GM23338 (cell line): ENCODE measurements around the gene CLEC4G. TPM values are rescaled to one million over a fixed set of nuclear protein-coding genes. Genes with fewer than 3 reads are reported as not detected.

Experiments
- ATAC-seq: fragments of 200-7000 bp; cut with Tn5 transposase; 3 replicates; pipeline ENCODE4 v1.9.1; 2020
- DNase-seq: peaks from one replicate; pipeline ENCODE4 v3.0.0-alpha.2; 2015; ENCODE audit warnings: low spot score
- H2AFZ ChIP-seq: fragments of 200-600 bp; sonication (generic); 2 replicates; pipeline ENCODE4 v1.8.0; 2016; ENCODE audit warnings: antibody characterized with exemption, mild to moderate bottlenecking, moderate library complexity
- H3F3A ChIP-seq: fragments of 200-600 bp; sonication (generic); replicated peaks from 2 replicates; pipeline ENCODE4 v1.8.0; 2017; ENCODE audit warnings: antibody characterized with exemption, mixed run types, low read depth
- H3K27ac ChIP-seq: fragments of 200-600 bp; sonication (generic); 2 replicates; pipeline ENCODE4 v1.6.1; 2016; ENCODE audit warnings: low read depth
- H3K27me3 ChIP-seq: fragments of 200-600 bp; sonication (generic); 2 replicates; pipeline ENCODE4 v1.8.0; 2016; ENCODE audit warnings: mild to moderate bottlenecking, mixed run types, moderate library complexity; ENCODE audit not compliant: insufficient read depth
- H3K36me3 ChIP-seq: fragments of 200-600 bp; sonication (generic); 2 replicates; pipeline ENCODE4 v1.8.0; 2016; ENCODE audit warnings: mild to moderate bottlenecking; ENCODE audit not compliant: insufficient read depth
- H3K4me1 ChIP-seq: fragments of 200-600 bp; sonication (generic); 2 replicates; pipeline ENCODE4 v1.8.0; 2016; ENCODE audit warnings: mild to moderate bottlenecking, moderate library complexity; ENCODE audit not compliant: insufficient read depth
- H3K4me2 ChIP-seq: fragments of 200-600 bp; sonication (generic); 2 replicates; pipeline ENCODE4 v1.7.1; 2017; ENCODE audit warnings: mixed run types
- H3K4me3 ChIP-seq: fragments of 200-600 bp; sonication (generic); 2 replicates; pipeline ENCODE4 v1.6.1; 2016; ENCODE audit warnings: mixed run types
- H3K79me2 ChIP-seq: fragments of 200-600 bp; sonication (generic); replicated peaks from 2 replicates; pipeline ENCODE4 v1.8.0; 2017; ENCODE audit warnings: mild to moderate bottlenecking; ENCODE audit not compliant: insufficient read depth
- H3K9me2 ChIP-seq: fragments of 200-600 bp; sonication (generic); 2 replicates; pipeline ENCODE4 v1.8.0; 2017; ENCODE audit not compliant: insufficient read depth
- H4K20me1 ChIP-seq: fragments of 200-600 bp; sonication (generic); replicated peaks from 2 replicates; pipeline ENCODE4 v1.8.0; 2017; ENCODE audit warnings: mild to moderate bottlenecking; ENCODE audit not compliant: insufficient read depth
- H3K27ac Mint-ChIP-seq: 2 replicates; pipeline ENCODE4 v1.8.0; 2020; ENCODE audit warnings: inconsistent platforms, mild to moderate bottlenecking, moderate library complexity, mixed read lengths
- H3K27me3 Mint-ChIP-seq: 3 replicates; pipeline ENCODE4 v1.8.0; 2022; ENCODE audit warnings: low read depth, mild to moderate bottlenecking, moderate library complexity, mixed read lengths, inconsistent platforms; ENCODE audit not compliant: insufficient read depth, poor library complexity
- H3K36me3 Mint-ChIP-seq: 3 replicates; pipeline ENCODE4 v1.8.0; 2021; ENCODE audit warnings: low read depth, mild to moderate bottlenecking, inconsistent platforms, moderate library complexity, mixed read lengths
- H3K4me1 Mint-ChIP-seq: 3 replicates; pipeline ENCODE4 v1.8.0; 2020; ENCODE audit warnings: mild to moderate bottlenecking, inconsistent platforms, mixed read lengths
- H3K4me3 Mint-ChIP-seq: 3 replicates; pipeline ENCODE4 v1.8.0; 2021; ENCODE audit warnings: moderate library complexity, mild to moderate bottlenecking, inconsistent platforms, mixed read lengths
- H3K9me3 Mint-ChIP-seq: 3 replicates; pipeline ENCODE4 v1.8.0; 2020; ENCODE audit warnings: moderate library complexity, mild to moderate bottlenecking, inconsistent platforms, mixed read lengths
- CREB1 ChIP-seq: fragments of 250-450 bp; sonication (Bioruptor Pico); IDR thresholded peaks from 2 replicates; pipeline ENCODE4 v1.5.0; 2020; ENCODE audit warnings: low read depth, mild to moderate bottlenecking, moderate library complexity
- EZH2 ChIP-seq: fragments of 200-600 bp; sonication (generic); IDR thresholded peaks from one replicate; pipeline ENCODE4 v1.8.0; 2017; ENCODE audit warnings: antibody characterized with exemption, mild to moderate bottlenecking, low read depth; ENCODE audit not compliant: unreplicated experiment
- JUNB ChIP-seq: IDR thresholded peaks from one replicate; pipeline ENCODE4 v1.6.1; 2016; ENCODE audit warnings: antibody characterized with exemption; ENCODE audit not compliant: unreplicated experiment
- NANOG ChIP-seq: IDR thresholded peaks from 2 replicates; pipeline ENCODE4 v1.6.1; 2016; ENCODE audit warnings: antibody characterized with exemption, borderline replicate concordance
- POLR2AphosphoS5 ChIP-seq: IDR thresholded peaks from 2 replicates; pipeline ENCODE4 v1.6.1; 2016; ENCODE audit warnings: antibody characterized with exemption, low read depth
- STAT1 ChIP-seq: IDR thresholded peaks from one replicate; pipeline ENCODE4 v1.6.1; 2016; ENCODE audit warnings: antibody characterized with exemption; ENCODE audit not compliant: unreplicated experiment
- ZNF114 ChIP-seq: fragments of 250-450 bp; sonication (Bioruptor Pico); IDR thresholded peaks from 2 replicates; pipeline ENCODE4 v1.5.0; 2020; ENCODE audit warnings: mild to moderate bottlenecking, moderate library complexity
- polyA plus RNA-seq: library from polyadenylated mRNA; unstranded; fragments of >200 nt; fragmentation: Nextera tagmentation; extraction: Ambion mirVana; gene quantifications from 2 replicates; pipeline ENCODE4 v1.2.1, GENCODE V29; 2016
- total RNA-seq: library from RNA; depleted of rRNA; stranded (reverse); fragments of >200 nt; shearing (Covaris generic); gene quantifications from 2 replicates; pipeline ENCODE4 v1.2.3, GENCODE V29; 2014
- TF ChIP-seq, protein P1 (sequence below): IDR thresholded peaks from 2 replicates; pipeline ENCODE4 v1.6.1; 2016; ENCODE audit warnings: antibody characterized with exemption
- TF ChIP-seq, protein P2 (sequence below): fragments of 250-450 bp; sonication (Bioruptor Pico); IDR thresholded peaks from 2 replicates; pipeline ENCODE4 v1.5.0; 2020; ENCODE audit warnings: mild to moderate bottlenecking, moderate library complexity
- TF ChIP-seq, protein P3 (sequence below): IDR thresholded peaks from one replicate; pipeline ENCODE4 v1.6.1; 2018; ENCODE audit warnings: antibody characterized with exemption; ENCODE audit not compliant: unreplicated experiment

CLEC4G gene
- total and polyA plus RNA-seq, 2 experiments from 2014 or later, result 0.52 to 0.65 TPM

DNA sequence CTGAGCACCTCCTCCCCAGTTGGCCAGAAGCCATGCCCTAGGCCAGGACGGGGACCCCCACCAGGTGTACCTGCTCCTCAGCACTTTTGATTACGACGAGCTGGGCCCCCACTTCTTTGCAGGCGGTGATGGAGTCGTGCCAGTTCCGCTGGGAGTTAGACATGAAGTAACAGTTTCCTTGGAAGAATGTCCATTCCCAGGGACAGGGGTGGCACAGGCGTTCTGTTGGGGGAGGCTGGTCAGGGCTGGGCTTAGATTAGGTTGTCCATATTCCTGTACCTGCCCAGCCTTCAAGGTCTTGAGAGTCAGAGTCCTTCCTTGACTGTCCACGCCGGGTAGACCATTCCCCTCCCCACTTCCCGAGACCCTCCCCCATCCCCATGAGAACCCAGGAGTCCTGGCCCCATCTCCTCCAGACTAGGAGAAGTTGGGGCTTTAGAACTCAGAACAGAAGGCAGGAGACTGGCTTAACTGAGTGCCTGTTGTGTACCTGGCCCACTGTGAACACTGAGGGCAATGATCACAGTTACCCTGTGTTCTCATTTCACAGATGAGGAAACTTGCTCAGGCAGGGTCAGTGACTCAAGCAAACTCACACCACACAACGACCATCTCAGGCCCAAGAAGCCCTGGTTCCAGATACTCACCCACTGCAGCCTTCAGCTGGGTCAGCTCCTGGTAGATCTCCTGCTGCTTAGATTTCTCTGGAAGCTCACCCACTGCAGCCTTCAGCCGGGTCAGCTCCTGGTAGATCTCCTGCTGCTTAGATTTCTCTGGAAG, 13.2 kb upstream of the CLEC4G start (continued):
- TF ChIP-seq, protein P1, sequence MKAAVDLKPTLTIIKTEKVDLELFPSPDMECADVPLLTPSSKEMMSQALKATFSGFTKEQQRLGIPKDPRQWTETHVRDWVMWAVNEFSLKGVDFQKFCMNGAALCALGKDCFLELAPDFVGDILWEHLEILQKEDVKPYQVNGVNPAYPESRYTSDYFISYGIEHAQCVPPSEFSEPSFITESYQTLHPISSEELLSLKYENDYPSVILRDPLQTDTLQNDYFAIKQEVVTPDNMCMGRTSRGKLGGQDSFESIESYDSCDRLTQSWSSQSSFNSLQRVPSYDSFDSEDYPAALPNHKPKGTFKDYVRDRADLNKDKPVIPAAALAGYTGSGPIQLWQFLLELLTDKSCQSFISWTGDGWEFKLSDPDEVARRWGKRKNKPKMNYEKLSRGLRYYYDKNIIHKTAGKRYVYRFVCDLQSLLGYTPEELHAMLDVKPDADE, result no peak
- no peak for TF ChIP-seq EZH2

DNA sequence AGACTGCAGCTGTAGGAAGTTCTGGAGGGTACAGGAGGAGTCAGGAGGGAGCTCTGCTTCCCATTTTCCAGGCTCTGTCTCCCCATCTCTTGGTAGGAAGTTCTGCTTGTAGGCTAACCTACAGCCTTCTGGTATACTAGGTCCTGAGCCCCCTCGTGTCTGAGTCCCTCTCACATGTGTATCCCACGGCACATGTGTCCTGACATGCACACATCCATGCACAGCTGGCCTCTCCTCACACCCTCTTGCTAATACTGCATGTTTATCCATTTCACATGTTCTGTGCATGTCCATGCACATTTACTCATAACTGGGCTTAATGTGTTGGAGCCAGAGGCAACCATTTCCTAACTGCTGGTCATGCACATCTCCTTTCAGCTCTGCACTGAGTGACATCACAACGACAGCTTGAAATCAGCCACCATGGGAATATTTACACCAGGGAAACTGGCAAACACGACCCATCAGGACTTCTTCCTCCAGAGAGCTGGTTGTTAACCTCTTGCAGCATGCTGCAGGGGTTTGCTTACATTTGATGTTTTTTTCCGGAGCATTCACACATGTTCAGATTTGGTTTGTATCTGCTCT, 12.4 kb upstream of the CLEC4G start:
- Mint-ChIP-seq H3K27me3 (peaks cover 9% of the 10 kb centered on the region), H3K27ac (no peak overlapping the region), H3K4me1 (peaks cover 20% of the 10 kb centered on the region), H3K4me3 (no peak overlapping the region), H3K9me3 (peaks cover 5% of the 10 kb centered on the region; the same call in 2 of the 3 replicates), H3K36me3 (peaks cover 4% of the 10 kb centered on the region; the same call in 2 of the 3 replicates)
- Histone ChIP-seq H3K4me3 (no peak overlapping the region), H3K27ac (no peak overlapping the region), H3K4me2 (no peak overlapping the region), H3K9me2 (0 out of 2 replicates have a peak, but pooled peaks cover 2% of the 10 kb centered on the region), H4K20me1 (no peaks in the 10 kb centered on the region), H3K27me3 (no peaks in the 10 kb centered on the region), H3K79me2 (no peaks in the 10 kb centered on the region), H2AFZ (no peak overlapping the region), H3F3A (no peaks in the 10 kb centered on the region), H3K4me1 (peaks cover 12% of the 10 kb centered on the region; the same call in 1 of the 2 replicates), H3K36me3 (no peaks in the 10 kb centered on the region)
- no peak for DNase-seq
- ATAC-seq, result no peak
- no peak for TF ChIP-seq NANOG
- TF ChIP-seq, protein P2, sequence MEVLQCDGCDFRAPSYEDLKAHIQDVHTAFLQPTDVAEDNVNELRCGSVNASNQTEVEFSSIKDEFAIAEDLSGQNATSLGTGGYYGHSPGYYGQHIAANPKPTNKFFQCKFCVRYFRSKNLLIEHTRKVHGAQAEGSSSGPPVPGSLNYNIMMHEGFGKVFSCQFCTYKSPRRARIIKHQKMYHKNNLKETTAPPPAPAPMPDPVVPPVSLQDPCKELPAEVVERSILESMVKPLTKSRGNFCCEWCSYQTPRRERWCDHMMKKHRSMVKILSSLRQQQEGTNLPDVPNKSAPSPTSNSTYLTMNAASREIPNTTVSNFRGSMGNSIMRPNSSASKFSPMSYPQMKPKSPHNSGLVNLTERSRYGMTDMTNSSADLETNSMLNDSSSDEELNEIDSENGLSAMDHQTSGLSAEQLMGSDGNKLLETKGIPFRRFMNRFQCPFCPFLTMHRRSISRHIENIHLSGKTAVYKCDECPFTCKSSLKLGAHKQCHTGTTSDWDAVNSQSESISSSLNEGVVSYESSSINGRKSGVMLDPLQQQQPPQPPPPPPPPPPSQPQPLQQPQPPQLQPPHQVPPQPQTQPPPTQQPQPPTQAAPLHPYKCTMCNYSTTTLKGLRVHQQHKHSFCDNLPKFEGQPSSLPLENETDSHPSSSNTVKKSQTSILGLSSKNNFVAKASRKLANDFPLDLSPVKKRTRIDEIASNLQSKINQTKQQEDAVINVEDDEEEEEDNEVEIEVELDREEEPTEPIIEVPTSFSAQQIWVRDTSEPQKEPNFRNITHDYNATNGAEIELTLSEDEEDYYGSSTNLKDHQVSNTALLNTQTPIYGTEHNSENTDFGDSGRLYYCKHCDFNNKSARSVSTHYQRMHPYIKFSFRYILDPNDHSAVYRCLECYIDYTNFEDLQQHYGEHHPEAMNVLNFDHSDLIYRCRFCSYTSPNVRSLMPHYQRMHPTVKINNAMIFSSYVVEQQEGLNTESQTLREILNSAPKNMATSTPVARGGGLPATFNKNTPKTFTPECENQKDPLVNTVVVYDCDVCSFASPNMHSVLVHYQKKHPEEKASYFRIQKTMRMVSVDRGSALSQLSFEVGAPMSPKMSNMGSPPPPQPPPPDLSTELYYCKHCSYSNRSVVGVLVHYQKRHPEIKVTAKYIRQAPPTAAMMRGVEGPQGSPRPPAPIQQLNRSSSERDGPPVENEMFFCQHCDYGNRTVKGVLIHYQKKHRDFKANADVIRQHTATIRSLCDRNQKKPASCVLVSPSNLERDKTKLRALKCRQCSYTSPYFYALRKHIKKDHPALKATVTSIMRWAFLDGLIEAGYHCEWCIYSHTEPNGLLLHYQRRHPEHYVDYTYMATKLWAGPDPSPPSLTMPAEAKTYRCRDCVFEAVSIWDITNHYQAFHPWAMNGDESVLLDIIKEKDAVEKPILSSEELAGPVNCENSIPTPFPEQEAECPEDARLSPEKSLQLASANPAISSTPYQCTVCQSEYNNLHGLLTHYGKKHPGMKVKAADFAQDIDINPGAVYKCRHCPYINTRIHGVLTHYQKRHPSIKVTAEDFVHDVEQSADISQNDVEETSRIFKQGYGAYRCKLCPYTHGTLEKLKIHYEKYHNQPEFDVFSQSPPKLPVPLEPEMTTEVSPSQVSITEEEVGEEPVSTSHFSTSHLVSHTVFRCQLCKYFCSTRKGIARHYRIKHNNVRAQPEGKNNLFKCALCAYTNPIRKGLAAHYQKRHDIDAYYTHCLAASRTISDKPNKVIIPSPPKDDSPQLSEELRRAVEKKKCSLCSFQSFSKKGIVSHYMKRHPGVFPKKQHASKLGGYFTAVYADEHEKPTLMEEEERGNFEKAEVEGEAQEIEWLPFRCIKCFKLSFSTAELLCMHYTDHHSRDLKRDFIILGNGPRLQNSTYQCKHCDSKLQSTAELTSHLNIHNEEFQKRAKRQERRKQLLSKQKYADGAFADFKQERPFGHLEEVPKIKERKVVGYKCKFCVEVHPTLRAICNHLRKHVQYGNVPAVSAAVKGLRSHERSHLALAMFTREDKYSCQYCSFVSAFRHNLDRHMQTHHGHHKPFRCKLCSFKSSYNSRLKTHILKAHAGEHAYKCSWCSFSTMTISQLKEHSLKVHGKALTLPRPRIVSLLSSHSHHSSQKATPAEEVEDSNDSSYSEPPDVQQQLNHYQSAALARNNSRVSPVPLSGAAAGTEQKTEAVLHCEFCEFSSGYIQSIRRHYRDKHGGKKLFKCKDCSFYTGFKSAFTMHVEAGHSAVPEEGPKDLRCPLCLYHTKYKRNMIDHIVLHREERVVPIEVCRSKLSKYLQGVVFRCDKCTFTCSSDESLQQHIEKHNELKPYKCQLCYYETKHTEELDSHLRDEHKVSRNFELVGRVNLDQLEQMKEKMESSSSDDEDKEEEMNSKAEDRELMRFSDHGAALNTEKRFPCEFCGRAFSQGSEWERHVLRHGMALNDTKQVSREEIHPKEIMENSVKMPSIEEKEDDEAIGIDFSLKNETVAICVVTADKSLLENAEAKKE (CRISPR knock-in tag), result no peak
- no peak for TF ChIP-seq POLR2AphosphoS5
- no peak for TF ChIP-seq CREB1 (CRISPR knock-in tag)
- no peak for TF ChIP-seq STAT1
- TF ChIP-seq, protein P1, result no peak
- TF ChIP-seq ZNF114 (CRISPR knock-in tag), result no peak
- TF ChIP-seq, protein P3, sequence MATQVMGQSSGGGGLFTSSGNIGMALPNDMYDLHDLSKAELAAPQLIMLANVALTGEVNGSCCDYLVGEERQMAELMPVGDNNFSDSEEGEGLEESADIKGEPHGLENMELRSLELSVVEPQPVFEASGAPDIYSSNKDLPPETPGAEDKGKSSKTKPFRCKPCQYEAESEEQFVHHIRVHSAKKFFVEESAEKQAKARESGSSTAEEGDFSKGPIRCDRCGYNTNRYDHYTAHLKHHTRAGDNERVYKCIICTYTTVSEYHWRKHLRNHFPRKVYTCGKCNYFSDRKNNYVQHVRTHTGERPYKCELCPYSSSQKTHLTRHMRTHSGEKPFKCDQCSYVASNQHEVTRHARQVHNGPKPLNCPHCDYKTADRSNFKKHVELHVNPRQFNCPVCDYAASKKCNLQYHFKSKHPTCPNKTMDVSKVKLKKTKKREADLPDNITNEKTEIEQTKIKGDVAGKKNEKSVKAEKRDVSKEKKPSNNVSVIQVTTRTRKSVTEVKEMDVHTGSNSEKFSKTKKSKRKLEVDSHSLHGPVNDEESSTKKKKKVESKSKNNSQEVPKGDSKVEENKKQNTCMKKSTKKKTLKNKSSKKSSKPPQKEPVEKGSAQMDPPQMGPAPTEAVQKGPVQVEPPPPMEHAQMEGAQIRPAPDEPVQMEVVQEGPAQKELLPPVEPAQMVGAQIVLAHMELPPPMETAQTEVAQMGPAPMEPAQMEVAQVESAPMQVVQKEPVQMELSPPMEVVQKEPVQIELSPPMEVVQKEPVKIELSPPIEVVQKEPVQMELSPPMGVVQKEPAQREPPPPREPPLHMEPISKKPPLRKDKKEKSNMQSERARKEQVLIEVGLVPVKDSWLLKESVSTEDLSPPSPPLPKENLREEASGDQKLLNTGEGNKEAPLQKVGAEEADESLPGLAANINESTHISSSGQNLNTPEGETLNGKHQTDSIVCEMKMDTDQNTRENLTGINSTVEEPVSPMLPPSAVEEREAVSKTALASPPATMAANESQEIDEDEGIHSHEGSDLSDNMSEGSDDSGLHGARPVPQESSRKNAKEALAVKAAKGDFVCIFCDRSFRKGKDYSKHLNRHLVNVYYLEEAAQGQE, result no peak
- no peak for TF ChIP-seq JUNB
